Stimulated activated CD8-positive, alpha-beta memory T cell treated with anti-CD3 and anti-CD28 coated beads, Interleukin-15, amount 100 ng/mL, for 48 hours (primary cell): Measurements from ENCODE around the gene KIRREL3.

Experiments used
- DNase-seq, 2 donors: peaks; one replicate each; pipeline ENCODE4 v3.0.0-alpha.2; 2020; ENCODE audit warnings: low read depth in 2 of 2

Gene KIRREL3

GRCh38 chr11:126871792-126872191 lies 128.8 kb downstream of the KIRREL3 start:
- no peak for DNase-seq

GRCh38 chr11:126870021-126870420 lies 130.5 kb downstream of the KIRREL3 start:
- DNase-seq = no peak

- no peak for DNase-seq
Measured at GRCh38 chr11:126868741-126869140, 131.8 kb downstream of the KIRREL3 start.

- DNase-seq = no peak
Measured at GRCh38 chr11:126864934-126865333, 135.6 kb downstream of the KIRREL3 start.

- DNase-seq = no peak
Measured at GRCh38 chr11:126863294-126863997, 137.1 kb downstream of the KIRREL3 start.

GRCh38 chr11:126862664-126863243 lies 137.8 kb downstream of the KIRREL3 start:
- DNase-seq = no peak

GRCh38 chr11:126861796-126862459 lies 138.6 kb downstream of the KIRREL3 start:
- DNase-seq = no peak

- DNase-seq = no peak
Measured at GRCh38 chr11:126857860-126858808, 142.4 kb downstream of the KIRREL3 start.

GRCh38 chr11:126855536-126855935 lies 145.0 kb downstream of the KIRREL3 start:
- no peak for DNase-seq

- DNase-seq = no peak
Measured at GRCh38 chr11:126853732-126854131, 146.8 kb downstream of the KIRREL3 start.

GRCh38 chr11:126844789-126845188 lies 155.8 kb downstream of the KIRREL3 start:
- no peak for DNase-seq

- DNase-seq = no peak
Measured at GRCh38 chr11:126843096-126843495, 157.5 kb downstream of the KIRREL3 start.

GRCh38 chr11:126841999-126842398 lies 158.6 kb downstream of the KIRREL3 start:
- DNase-seq = no peak

GRCh38 chr11:126840975-126841374 lies 159.6 kb downstream of the KIRREL3 start:
- no peak for DNase-seq

- no peak for DNase-seq
Measured at GRCh38 chr11:126840201-126840886, 160.2 kb downstream of the KIRREL3 start.

GRCh38 chr11:126839496-126839895 lies 161.1 kb downstream of the KIRREL3 start:
- DNase-seq = no peak

GRCh38 chr11:126838779-126839178 lies 161.8 kb downstream of the KIRREL3 start:
- no peak for DNase-seq

GRCh38 chr11:126837581-126837980 lies 163.0 kb downstream of the KIRREL3 start:
- DNase-seq = no peak

- DNase-seq = no peak
Measured at GRCh38 chr11:126834573-126834972, 166.0 kb downstream of the KIRREL3 start.

GRCh38 chr11:126834149-126834548 lies 166.4 kb downstream of the KIRREL3 start:
- no peak for DNase-seq

GRCh38 chr11:126833065-126833464 lies 167.5 kb downstream of the KIRREL3 start:
- DNase-seq = no peak
